K562 (cell line): ENCODE results near the gene RIOK3. TPM values are rescaled to one million over a fixed set of nuclear protein-coding genes. Genes with fewer than 3 reads are reported as not detected.

Experiments
- C11orf30 ChIP-seq: fragments of 450-650 bp; IDR thresholded peaks from 2 replicates; pipeline ENCODE4 v1.6.1; 2016; ENCODE audit warnings: low read depth, mild to moderate bottlenecking
- CEBPB ChIP-seq: fragments of 450-650 bp; IDR thresholded peaks from 2 replicates; pipeline ENCODE4 v1.6.1; 2016; ENCODE audit warnings: missing genetic modification characterization, missing compliant biosample characterization
- CTBP1 ChIP-seq: fragments of 450-650 bp; IDR thresholded peaks from 2 replicates; pipeline ENCODE4 v1.6.1; 2016; ENCODE audit warnings: borderline replicate concordance
- HEY1 ChIP-seq: fragments of 250-450 bp; sonication (Bioruptor Pico); IDR thresholded peaks from 2 replicates; pipeline ENCODE4 v1.5.0; 2020; ENCODE audit warnings: mild to moderate bottlenecking, moderate library complexity, borderline replicate concordance
- IFI16 ChIP-seq: fragments of 250-450 bp; sonication (Bioruptor Pico); IDR thresholded peaks from 2 replicates; pipeline ENCODE4 v2.1.2; 2022; ENCODE audit warnings: mild to moderate bottlenecking, inconsistent platforms
- KDM4B ChIP-seq, 2 experiments: fragments of 450-650 bp in 1 of 2; sonication (generic) in 1 of 2; IDR thresholded peaks; 2 replicates each; pipeline ENCODE4 v1.6.1; 2016 to 2017; ENCODE audit warnings: borderline replicate concordance in 2 of 2, antibody characterized with exemption in 1 of 2, low read depth in 1 of 2, mild to moderate bottlenecking in 1 of 2
- RCOR1 ChIP-seq, 2 experiments: IDR thresholded peaks; 2 replicates each; pipeline ENCODE4 v1.6.1; 2012; ENCODE audit warnings: low read depth in 2 of 2, low read length in 2 of 2, borderline replicate concordance in 1 of 2, improper control_type of control experiment in 1 of 2
- SAP30 ChIP-seq: fragments of 200-600 bp; sonication (generic); IDR thresholded peaks from 2 replicates; pipeline ENCODE4 v1.6.1; 2012; ENCODE audit warnings: borderline replicate concordance, low read depth, mild to moderate bottlenecking, moderate library complexity, low read length, control low read depth, inconsistent platforms; ENCODE audit not compliant: insufficient read depth, poor library complexity, severe bottlenecking
- SMARCA4 ChIP-seq: fragments of 450-650 bp; IDR thresholded peaks from 2 replicates; pipeline ENCODE4 v1.6.1; 2016
- SPI1 ChIP-seq: IDR thresholded peaks from 2 replicates; pipeline ENCODE4 v1.6.1; 2011; ENCODE audit warnings: low read depth, low read length, control low read depth, borderline replicate concordance
- TBL1XR1 ChIP-seq, 2 experiments: IDR thresholded peaks; 2 replicates each; pipeline ENCODE4 v1.6.1; 2012; ENCODE audit warnings: improper control_type of control experiment in 2 of 2, low read length in 2 of 2, mild to moderate bottlenecking in 1 of 2
- ZFP36 ChIP-seq: fragments of 150-350 bp; IDR thresholded peaks from 2 replicates; pipeline ENCODE4 v1.6.1; 2018; ENCODE audit warnings: low read length, low read depth; ENCODE audit not compliant: partially characterized antibody
- ZFPM2 ChIP-seq: fragments of 250-450 bp; sonication (Bioruptor Pico); IDR thresholded peaks from 2 replicates; pipeline ENCODE4 v1.5.1; 2022; ENCODE audit warnings: mild to moderate bottlenecking
- ZKSCAN8 ChIP-seq: fragments of 200-800 bp; sonication (Bioruptor generic); IDR thresholded peaks from 2 replicates; pipeline ENCODE4 v1.6.1; 2016; ENCODE audit warnings: missing genetic modification characterization, missing compliant biosample characterization
- ZNF140 ChIP-seq: fragments of 250-450 bp; sonication (Bioruptor Pico); IDR thresholded peaks from 2 replicates; pipeline ENCODE4 v1.8.0; 2021; ENCODE audit warnings: moderate library complexity, mild to moderate bottlenecking, inconsistent platforms
- ZNF347 ChIP-seq: fragments of 450-650 bp; formaldehyde crosslinking; IDR thresholded peaks from 2 replicates; pipeline ENCODE4 v1.4.0; 2020; ENCODE audit warnings: low read depth, mild to moderate bottlenecking, moderate library complexity
- ZNF436 ChIP-seq: fragments of 250-450, 450-650 bp; sonication (Bioruptor Pico); formaldehyde crosslinking; IDR thresholded peaks from 2 replicates; pipeline ENCODE4 v1.7.0; 2020; ENCODE audit warnings: mild to moderate bottlenecking
- polyA plus RNA-seq, 8 experiments: library from polyadenylated mRNA; depleted of rRNA in 4 of 8; stranded (reverse) in 5 of 8; unstranded in 3 of 8; fragments of >200 nt; fragmentation: Nextera tagmentation in 2 of 8; fragmentation: Illumina TruSeq in 1 of 8; extraction: Ambion mirVana in 2 of 8; extraction: Trizol in 1 of 8; gene quantifications; 2 replicates each; pipeline versions ENCODE4 v1.2.1 to v1.2.3, GENCODE V29; 2011 to 2014; ENCODE audit warnings: inconsistent platforms in 1 of 8, missing spikeins in 1 of 8
- total RNA-seq, 7 experiments: library from RNA; depleted of rRNA in 6 of 7; stranded (reverse); fragments of >200 nt in 6 of 7; fragmentation: Illumina TruSeq in 2 of 7; extraction: Trizol in 2 of 7; gene quantifications; 2 replicates each; pipeline versions ENCODE4 v1.2.1 to v1.2.3, GENCODE V29; 2011 to 2021; ENCODE audit warnings: low replicate concordance in 1 of 7
- TF ChIP-seq, protein P1 (sequence below): fragments of 450-650 bp; formaldehyde crosslinking; IDR thresholded peaks from 2 replicates; pipeline ENCODE4 v1.4.0; 2020; ENCODE audit warnings: mild to moderate bottlenecking, moderate library complexity
- TF ChIP-seq, protein P2 (sequence below): fragments of 450-650 bp; IDR thresholded peaks from 2 replicates; pipeline ENCODE4 v1.6.1; 2016
- TF ChIP-seq, protein P3 (sequence below): IDR thresholded peaks from 2 replicates; pipeline ENCODE4 v1.6.1; 2011; ENCODE audit not compliant: insufficient read length; ENCODE audit errors: extremely low read depth
- TF ChIP-seq, protein P4 (sequence below): fragments of 450-650 bp; IDR thresholded peaks from one replicate; pipeline ENCODE4 v1.6.1; 2018; ENCODE audit warnings: mild to moderate bottlenecking, moderate library complexity; ENCODE audit not compliant: partially characterized antibody

RIOK3 gene
- total and polyA plus RNA-seq, 9 of the 15 experiments (the other 6 are each of a cell fraction or from before 2014, with no cell fraction given) = 21.4 to 89.5 (median 62.9) TPM

DNA sequence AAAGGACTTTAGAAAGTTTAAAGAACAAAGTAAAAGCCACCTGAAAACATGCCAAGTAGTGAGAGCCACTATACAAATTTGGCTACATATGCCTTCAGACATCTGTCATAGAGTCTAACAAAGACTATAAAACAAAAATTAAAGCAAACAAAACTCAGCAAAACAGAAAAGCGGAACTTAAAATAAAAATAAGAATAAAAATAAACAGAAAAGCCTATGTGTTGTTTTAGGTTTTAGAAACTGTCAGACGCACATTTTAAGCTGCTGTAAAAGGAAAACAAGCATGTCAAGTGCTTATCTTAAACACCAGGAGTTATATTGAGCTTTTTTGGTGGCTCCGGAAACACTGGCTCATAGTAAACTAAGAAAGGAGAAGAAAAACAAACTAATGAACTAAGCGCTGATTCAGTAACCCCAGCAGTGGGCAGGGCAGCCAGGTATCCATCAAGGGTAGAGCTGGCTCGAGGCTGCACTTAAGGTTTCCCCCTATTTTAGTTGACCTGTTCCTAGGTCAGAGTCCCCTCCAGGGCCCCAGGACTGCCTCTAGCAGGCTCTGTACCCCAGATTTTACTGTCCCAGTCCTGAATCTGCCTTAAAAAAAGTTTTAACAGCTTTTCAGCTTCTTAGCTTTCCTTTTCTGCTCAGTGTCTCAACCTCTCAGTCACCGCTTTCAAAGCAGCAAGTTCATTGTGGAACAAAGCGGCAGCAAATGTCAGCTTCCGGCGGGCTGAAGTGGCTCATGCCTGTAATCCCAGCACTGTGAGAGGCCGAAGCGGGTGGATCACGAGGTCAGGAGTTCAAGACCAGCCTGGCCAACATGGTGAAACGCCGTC, 34.9 kb downstream of the RIOK3 start (continued):
- TF ChIP-seq HEY1 = no peak
- TF ChIP-seq ZNF140 (CRISPR knock-in tag) = no peak
- no peak for TF ChIP-seq KDM4B (IDR thresholded peaks at IDR 0.05; ENCODE audit: borderline replicate concordance in 2 of 2, low read depth in 1 of 2)
- TF ChIP-seq, protein P1, sequence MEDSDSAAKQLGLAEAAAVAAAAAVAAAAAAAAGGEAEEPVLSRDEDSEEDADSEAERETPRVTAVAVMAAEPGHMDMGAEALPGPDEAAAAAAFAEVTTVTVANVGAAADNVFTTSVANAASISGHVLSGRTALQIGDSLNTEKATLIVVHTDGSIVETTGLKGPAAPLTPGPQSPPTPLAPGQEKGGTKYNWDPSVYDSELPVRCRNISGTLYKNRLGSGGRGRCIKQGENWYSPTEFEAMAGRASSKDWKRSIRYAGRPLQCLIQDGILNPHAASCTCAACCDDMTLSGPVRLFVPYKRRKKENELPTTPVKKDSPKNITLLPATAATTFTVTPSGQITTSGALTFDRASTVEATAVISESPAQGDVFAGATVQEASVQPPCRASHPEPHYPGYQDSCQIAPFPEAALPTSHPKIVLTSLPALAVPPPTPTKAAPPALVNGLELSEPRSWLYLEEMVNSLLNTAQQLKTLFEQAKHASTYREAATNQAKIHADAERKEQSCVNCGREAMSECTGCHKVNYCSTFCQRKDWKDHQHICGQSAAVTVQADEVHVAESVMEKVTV (CRISPR knock-in tag) = no peak
- TF ChIP-seq RCOR1 (IDR thresholded peaks at IDR 0.05; ENCODE audit: borderline replicate concordance in 1 of 2, low read depth in 2 of 2, low read length in 2 of 2) = peak in 1 of 2 experiments; percentile 70; a peak in 1 of 4 replicates
- TF ChIP-seq, protein P2, sequence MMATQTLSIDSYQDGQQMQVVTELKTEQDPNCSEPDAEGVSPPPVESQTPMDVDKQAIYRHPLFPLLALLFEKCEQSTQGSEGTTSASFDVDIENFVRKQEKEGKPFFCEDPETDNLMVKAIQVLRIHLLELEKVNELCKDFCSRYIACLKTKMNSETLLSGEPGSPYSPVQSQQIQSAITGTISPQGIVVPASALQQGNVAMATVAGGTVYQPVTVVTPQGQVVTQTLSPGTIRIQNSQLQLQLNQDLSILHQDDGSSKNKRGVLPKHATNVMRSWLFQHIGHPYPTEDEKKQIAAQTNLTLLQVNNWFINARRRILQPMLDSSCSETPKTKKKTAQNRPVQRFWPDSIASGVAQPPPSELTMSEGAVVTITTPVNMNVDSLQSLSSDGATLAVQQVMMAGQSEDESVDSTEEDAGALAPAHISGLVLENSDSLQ = peak; percentile 78
- TF ChIP-seq SMARCA4 = peak; percentile 89
- TF ChIP-seq CEBPB (tag) = no peak
- TF ChIP-seq C11orf30 = peak; percentile 46; the same call in 1 of the 2 replicates
- no peak for TF ChIP-seq IFI16
- TF ChIP-seq SPI1 = no peak
- no peak for TF ChIP-seq ZFP36
- TF ChIP-seq SAP30 = no peak
- no peak for TF ChIP-seq ZFPM2 (CRISPR knock-in tag)
- TF ChIP-seq, protein P3, sequence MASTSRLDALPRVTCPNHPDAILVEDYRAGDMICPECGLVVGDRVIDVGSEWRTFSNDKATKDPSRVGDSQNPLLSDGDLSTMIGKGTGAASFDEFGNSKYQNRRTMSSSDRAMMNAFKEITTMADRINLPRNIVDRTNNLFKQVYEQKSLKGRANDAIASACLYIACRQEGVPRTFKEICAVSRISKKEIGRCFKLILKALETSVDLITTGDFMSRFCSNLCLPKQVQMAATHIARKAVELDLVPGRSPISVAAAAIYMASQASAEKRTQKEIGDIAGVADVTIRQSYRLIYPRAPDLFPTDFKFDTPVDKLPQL = no peak
- TF ChIP-seq CTBP1 = no peak
- no peak for TF ChIP-seq ZNF347 (CRISPR knock-in tag)
- no peak for TF ChIP-seq ZNF436 (CRISPR knock-in tag)
- peak in 1 of 2 experiments; percentile 39; a peak in 1 of 4 replicates for TF ChIP-seq TBL1XR1 (IDR thresholded peaks at IDR 0.05; ENCODE audit: low read length in 2 of 2)
- TF ChIP-seq ZKSCAN8 (CRISPR knock-in tag) = no peak
- TF ChIP-seq, protein P4, sequence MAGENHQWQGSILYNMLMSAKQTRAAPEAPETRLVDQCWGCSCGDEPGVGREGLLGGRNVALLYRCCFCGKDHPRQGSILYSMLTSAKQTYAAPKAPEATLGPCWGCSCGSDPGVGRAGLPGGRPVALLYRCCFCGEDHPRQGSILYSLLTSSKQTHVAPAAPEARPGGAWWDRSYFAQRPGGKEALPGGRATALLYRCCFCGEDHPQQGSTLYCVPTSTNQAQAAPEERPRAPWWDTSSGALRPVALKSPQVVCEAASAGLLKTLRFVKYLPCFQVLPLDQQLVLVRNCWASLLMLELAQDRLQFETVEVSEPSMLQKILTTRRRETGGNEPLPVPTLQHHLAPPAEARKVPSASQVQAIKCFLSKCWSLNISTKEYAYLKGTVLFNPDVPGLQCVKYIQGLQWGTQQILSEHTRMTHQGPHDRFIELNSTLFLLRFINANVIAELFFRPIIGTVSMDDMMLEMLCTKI = no peak
